HEK293T (cell line): ENCODE results near the gene DAD1.

Experiments
- ARNT ChIP-seq: fragments of 450-650 bp; IDR thresholded peaks from 2 replicates; pipeline ENCODE4 v1.6.1; 2017; ENCODE audit warnings: mild to moderate bottlenecking
- CTBP1 ChIP-seq: fragments of 450-650 bp; IDR thresholded peaks from 2 replicates; pipeline ENCODE4 v1.6.1; 2016; ENCODE audit warnings: borderline replicate concordance
- FOXM1 ChIP-seq: fragments of 450-650 bp; IDR thresholded peaks from 2 replicates; pipeline ENCODE4 v1.6.1; 2017; ENCODE audit warnings: mild to moderate bottlenecking, borderline replicate concordance
- NFRKB ChIP-seq: fragments of 450-650 bp; IDR thresholded peaks from 2 replicates; pipeline ENCODE4 v1.6.1; 2016; ENCODE audit warnings: mild to moderate bottlenecking, moderate library complexity
- PKNOX1 ChIP-seq: fragments of 450-650 bp; IDR thresholded peaks from 2 replicates; pipeline ENCODE4 v1.6.1; 2016
- SP1 ChIP-seq: fragments of 450-650 bp; IDR thresholded peaks from 2 replicates; pipeline ENCODE4 v1.6.1; 2017
- SUZ12 ChIP-seq: fragments of 450-650 bp; IDR thresholded peaks from 2 replicates; pipeline ENCODE4 v1.6.1; 2016; ENCODE audit warnings: mild to moderate bottlenecking
- TARDBP ChIP-seq: fragments of 450-650 bp; IDR thresholded peaks from 2 replicates; pipeline ENCODE4 v1.6.1; 2016
- ZNF384 ChIP-seq: fragments of 450-650 bp; IDR thresholded peaks from 2 replicates; pipeline ENCODE4 v1.6.1; 2016

- TF ChIP-seq FOXM1 (no peak), SP1 (no peak), ZNF384 (no peak), PKNOX1 (no peak), ARNT (no peak), NFRKB (no peak), CTBP1 (no peak), TARDBP (no peak), SUZ12 (no peak)
Measured at GRCh38 chr14:22551605-22551997, 37.4 kb downstream of the DAD1 start.
